Uterus (tissue), 4 donors: ENCODE measurements around the gene UNC45B. TPM values are rescaled to one million over a fixed set of nuclear protein-coding genes. Genes with fewer than 3 reads are reported as not detected.
"Not testable (repeated sequence)": the region's sequence is repeated elsewhere in the genome, so short reads cannot be mapped to it uniquely, and the experiment has no call there.

ENCODE experiments used
- DNase-seq, 2 donors: peaks; one replicate each; pipeline ENCODE4 v3.0.0-alpha.2; 2019 to 2020
- H3K27ac ChIP-seq, 2 donors: fragments of 200-600 bp; sonication (generic); 1 replicate in 1 of 2; 2 replicates in 1 of 2; pipeline ENCODE4 v1.5.1; 2016 to 2018
- H3K27me3 ChIP-seq, 2 donors: fragments of 200-600 bp; sonication (generic); one replicate each; pipeline ENCODE4 v1.5.1; 2018 to 2019; ENCODE audit warnings: control low read depth in 1 of 2
- H3K36me3 ChIP-seq, 2 donors: fragments of 200-600 bp; sonication (generic); one replicate each; pipeline ENCODE4 v1.5.1; 2019; ENCODE audit warnings: control low read depth in 1 of 2
- H3K4me1 ChIP-seq, 2 donors: fragments of 200-600 bp; sonication (generic); one replicate each; pipeline ENCODE4 v1.5.1; 2018 to 2019; ENCODE audit warnings: control low read depth in 1 of 2
- H3K4me3 ChIP-seq, 2 donors: fragments of 200-600 bp; sonication (generic); 1 replicate in 1 of 2; 2 replicates in 1 of 2; pipeline ENCODE4 v1.5.1; 2018 to 2019; ENCODE audit warnings: mild to moderate bottlenecking in 1 of 2
- H3K9me3 ChIP-seq, 2 donors: fragments of 200-600 bp; sonication (generic); one replicate each; pipeline ENCODE4 v1.5.1; 2019; ENCODE audit warnings: control low read depth in 1 of 2
- POLR2A ChIP-seq, 2 donors: fragments of 450-650 bp; IDR thresholded peaks; one replicate each; pipeline ENCODE4 v1.6.1; 2016; ENCODE audit warnings: antibody characterized with exemption in 2 of 2, mild to moderate bottlenecking in 1 of 2, moderate library complexity in 1 of 2
- intact Hi-C: fragments of 100-400 bp; cut with DNase I; formaldehyde crosslinking; loops from one replicate; pipeline ENCODE4 v1.15.1; 2023; ENCODE audit warnings: low total_unique reads
- total RNA-seq, 4 donors: library from RNA; depleted of rRNA in 3 of 4; stranded (reverse); fragments of >200 nt in 3 of 4; gene quantifications; one replicate each; pipeline versions ENCODE4 v1.1.0 to v1.2.4, GENCODE V29; 2014 to 2023
- TF ChIP-seq, protein P1 (sequence below), 4 experiments: fragments of 200-600 bp in 2 of 4; fragments of 450-650 bp in 2 of 4; sonication (generic) in 2 of 4; IDR thresholded peaks; one replicate each; pipeline ENCODE4 v1.5.1; 2016 to 2019; ENCODE audit warnings: antibody characterized with exemption in 4 of 4, mild to moderate bottlenecking in 2 of 4, moderate library complexity in 1 of 4
- donor health status: DM: yes; HTN: yes; CAD: no.

UNC45B gene
- total RNA-seq, 4 donors from 2014 or later, result 0.21 to 0.55 TPM; not detected in 2

DNA sequence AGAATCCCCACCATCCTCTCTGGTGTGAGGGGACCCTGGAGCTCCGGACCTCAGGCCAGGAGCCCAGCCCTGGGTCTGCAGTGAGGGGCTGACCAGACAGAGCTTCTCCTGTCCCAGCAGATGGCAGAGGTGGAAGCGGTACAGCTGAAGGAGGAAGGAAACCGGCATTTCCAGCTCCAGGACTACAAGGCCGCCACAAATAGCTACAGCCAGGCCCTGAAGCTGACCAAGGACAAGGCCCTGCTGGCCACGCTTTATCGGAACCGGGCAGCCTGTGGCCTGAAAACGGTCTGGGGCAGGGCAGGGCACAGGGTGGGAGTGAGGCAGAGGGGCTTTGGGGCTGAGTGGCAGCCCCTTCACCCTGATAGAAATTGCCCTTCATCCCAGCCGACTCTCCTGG is 527 bp downstream of the UNC45B start:
- H3K4me3 ChIP-seq, result no peak overlapping the region
- no peaks in the 10 kb centered on the region for H3K27me3 ChIP-seq
- TF ChIP-seq, protein P1, sequence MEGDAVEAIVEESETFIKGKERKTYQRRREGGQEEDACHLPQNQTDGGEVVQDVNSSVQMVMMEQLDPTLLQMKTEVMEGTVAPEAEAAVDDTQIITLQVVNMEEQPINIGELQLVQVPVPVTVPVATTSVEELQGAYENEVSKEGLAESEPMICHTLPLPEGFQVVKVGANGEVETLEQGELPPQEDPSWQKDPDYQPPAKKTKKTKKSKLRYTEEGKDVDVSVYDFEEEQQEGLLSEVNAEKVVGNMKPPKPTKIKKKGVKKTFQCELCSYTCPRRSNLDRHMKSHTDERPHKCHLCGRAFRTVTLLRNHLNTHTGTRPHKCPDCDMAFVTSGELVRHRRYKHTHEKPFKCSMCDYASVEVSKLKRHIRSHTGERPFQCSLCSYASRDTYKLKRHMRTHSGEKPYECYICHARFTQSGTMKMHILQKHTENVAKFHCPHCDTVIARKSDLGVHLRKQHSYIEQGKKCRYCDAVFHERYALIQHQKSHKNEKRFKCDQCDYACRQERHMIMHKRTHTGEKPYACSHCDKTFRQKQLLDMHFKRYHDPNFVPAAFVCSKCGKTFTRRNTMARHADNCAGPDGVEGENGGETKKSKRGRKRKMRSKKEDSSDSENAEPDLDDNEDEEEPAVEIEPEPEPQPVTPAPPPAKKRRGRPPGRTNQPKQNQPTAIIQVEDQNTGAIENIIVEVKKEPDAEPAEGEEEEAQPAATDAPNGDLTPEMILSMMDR (IDR thresholded peaks at IDR 0.05), result no peak
- TF ChIP-seq POLR2A (IDR thresholded peaks at IDR 0.05), result no peak
- H3K9me3 ChIP-seq, result no peaks in the 10 kb centered on the region
- no peak for DNase-seq
- no peaks in the 10 kb centered on the region for H3K4me1 ChIP-seq
- H3K27ac ChIP-seq, result no peak overlapping the region
- intact Hi-C loops, result no loop called here
- no peaks in the 10 kb centered on the region for H3K36me3 ChIP-seq

DNA sequence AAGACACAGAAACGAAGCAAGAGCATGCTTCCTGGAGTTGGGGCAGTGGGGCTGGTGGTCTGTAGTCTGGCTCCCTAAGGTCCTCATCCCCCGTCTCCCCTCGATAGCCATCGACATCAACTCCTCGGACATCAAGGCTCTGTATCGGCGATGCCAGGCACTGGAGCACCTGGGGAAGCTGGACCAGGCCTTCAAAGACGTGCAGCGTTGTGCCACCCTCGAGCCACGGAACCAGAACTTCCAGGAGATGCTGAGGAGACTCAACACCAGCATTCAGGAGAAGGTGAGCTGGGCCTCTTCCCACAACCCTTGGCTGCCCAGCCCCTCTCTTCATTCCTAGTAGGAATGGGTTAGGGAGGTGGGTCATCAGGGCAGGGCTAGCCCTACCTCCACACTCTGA is 2.3 kb downstream of the UNC45B start:
- Histone ChIP-seq H3K4me1 (no peaks in the 10 kb centered on the region), H3K4me3 (no peak overlapping the region), H3K9me3 (no peaks in the 10 kb centered on the region), H3K27ac (no peak overlapping the region), H3K36me3 (no peaks in the 10 kb centered on the region), H3K27me3 (no peaks in the 10 kb centered on the region)
- intact Hi-C loops, result no loop called here
- DNase-seq, result no peak
- TF ChIP-seq, protein P1 (IDR thresholded peaks at IDR 0.05), result no peak
- TF ChIP-seq POLR2A (IDR thresholded peaks at IDR 0.05), result no peak

DNA sequence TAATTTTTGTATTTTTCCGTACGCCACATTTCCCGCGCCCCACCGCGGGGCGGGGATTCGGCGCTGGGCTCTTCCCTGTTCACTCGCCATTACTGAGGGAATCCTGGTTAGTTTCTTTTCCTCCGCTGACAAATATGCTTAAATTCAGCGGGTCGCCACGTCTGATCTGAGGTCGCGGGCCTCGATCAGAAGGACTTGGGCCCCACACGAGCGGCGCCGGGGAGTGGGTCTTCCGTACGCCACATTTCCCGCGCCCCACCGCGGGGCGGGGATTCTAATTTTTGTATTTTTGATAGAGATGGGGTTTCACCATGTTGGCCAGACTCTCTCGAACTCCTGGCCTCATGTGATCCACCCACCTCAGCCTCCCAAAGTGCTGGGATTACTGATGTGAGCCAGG is 3.5 kb downstream of the UNC45B start:
- H3K36me3 ChIP-seq, H3K9me3 ChIP-seq, H3K27ac ChIP-seq, H3K27me3 ChIP-seq, H3K4me1 ChIP-seq, H3K4me3 ChIP-seq, DNase-seq, intact Hi-C loops: not testable (repeated sequence)

- no peak overlapping the region for H3K27ac ChIP-seq
- TF ChIP-seq, protein P1 (IDR thresholded peaks at IDR 0.05), result no peak
- no peak for TF ChIP-seq POLR2A (IDR thresholded peaks at IDR 0.05)
- H3K36me3 ChIP-seq, result no peaks in the 10 kb centered on the region
- no peaks in the 10 kb centered on the region for H3K27me3 ChIP-seq
- no peaks in the 10 kb centered on the region for H3K9me3 ChIP-seq
- DNase-seq, result no peak
- intact Hi-C loops, result no loop called here
- no peak overlapping the region for H3K4me3 ChIP-seq
- H3K4me1 ChIP-seq, result no peaks in the 10 kb centered on the region
Measured at GRCh38 chr17:35152421-35153140, 5.0 kb downstream of the UNC45B start.

DNA sequence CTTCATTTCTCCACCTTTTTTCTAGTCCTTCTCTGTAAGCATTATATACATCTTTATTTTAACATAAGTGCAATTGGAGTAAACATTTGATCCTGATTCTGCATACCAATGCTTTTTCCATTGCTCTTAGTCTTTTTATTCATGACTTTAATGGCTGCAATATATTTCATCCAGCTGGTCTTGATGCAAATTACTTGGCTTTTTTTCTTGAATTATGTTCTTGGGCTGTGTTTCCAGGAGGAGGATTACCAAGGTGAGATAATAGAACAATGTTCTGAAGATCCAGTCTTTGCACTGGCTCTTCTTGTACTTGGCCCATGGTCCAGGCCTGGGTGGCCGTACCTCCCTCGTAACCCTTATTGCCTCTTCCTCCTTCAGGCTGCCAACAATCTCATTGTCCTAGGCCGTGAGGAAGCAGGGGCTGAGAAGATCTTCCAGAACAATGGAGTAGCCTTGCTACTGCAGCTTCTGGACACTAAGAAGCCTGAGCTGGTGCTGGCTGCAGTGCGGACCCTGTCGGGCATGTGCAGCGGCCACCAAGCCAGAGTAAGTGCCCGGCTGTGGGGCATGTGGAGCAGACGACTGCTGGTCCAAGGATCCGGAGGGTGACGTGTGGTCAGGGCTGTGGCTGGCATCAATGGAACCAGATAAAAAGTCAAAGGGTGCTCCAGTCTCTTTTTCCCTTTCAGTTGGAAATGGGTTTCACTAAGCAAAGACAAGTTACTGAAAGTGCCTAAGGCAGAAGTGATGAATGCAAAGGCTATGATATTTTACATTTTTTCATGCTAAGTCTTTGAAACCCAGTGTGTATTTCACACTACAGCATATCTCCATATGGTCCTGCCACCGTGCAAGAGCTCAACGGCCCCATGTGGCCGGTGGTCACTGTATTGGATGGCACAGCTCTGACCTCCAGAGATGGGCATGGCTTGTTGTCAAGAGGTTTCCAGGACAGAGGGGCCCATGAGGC is 6.9 kb downstream of the UNC45B start:
- no peaks in the 10 kb centered on the region for H3K36me3 ChIP-seq
- H3K4me3 ChIP-seq, result no peak overlapping the region
- H3K27me3 ChIP-seq, result no peaks in the 10 kb centered on the region
- intact Hi-C loops, result no loop called here
- H3K27ac ChIP-seq, result no peak overlapping the region
- no peaks in the 10 kb centered on the region for H3K9me3 ChIP-seq
- DNase-seq, result no peak
- H3K4me1 ChIP-seq, result no peaks in the 10 kb centered on the region
- TF ChIP-seq, protein P1 (IDR thresholded peaks at IDR 0.05), result no peak
- TF ChIP-seq POLR2A (IDR thresholded peaks at IDR 0.05), result no peak
